SH-SY5Y (cell line): ENCODE results near the gene FAM83F.

Experiments used
- GATA2 ChIP-seq: IDR thresholded peaks from 2 replicates; pipeline ENCODE4 v1.6.1; 2011; ENCODE audit warnings: mild to moderate bottlenecking, low read depth, low read length
- GATA3 ChIP-seq: IDR thresholded peaks from 2 replicates; pipeline ENCODE4 v1.6.1; 2011; ENCODE audit warnings: low read depth, mild to moderate bottlenecking, low read length, moderate library complexity

DNA sequence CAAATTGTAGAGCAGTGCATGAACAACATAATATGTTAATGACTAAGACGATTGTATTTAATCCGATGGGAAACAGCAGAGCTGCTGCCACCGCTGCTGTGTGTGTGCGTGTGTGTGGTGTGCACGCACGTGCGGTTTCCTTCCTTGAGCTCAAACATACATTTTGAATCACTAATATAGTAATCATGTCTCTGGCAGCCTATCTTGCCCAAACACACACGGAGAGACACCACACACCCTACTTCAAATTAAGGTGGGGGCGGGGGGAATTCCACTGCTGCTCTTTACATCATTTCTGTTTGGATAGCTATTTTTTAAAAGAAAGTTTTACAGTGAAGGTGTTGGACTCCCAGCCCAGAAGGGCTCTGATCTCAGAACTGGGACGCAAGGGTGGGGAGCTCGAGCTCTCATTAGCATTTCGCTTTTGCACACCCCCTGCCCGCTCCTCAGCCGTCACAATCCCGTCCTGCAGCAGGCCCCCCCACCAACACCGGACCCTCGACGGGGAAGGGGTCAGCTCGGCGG lies 651 bp upstream of the FAM83F start:
- TF ChIP-seq GATA2 (no peak), GATA3 (no peak)
